Coronary artery (tissue), 2 donors: Measurements from ENCODE around the gene KIAA0040.

Experiments
- DNase-seq: peaks from one replicate; pipeline ENCODE4 v3.0.0-alpha.2; 2017; ENCODE audit warnings: low spot score
- H3K27ac ChIP-seq, 2 donors: fragments of 200-600 bp; sonication (generic); one replicate each; pipeline ENCODE4 v1.5.1; 2016 to 2019
- H3K4me3 ChIP-seq: fragments of 200-600 bp; sonication (generic); 2 replicates; pipeline ENCODE4 v1.5.1; 2016; ENCODE audit warnings: mild to moderate bottlenecking, moderate library complexity
- TF ChIP-seq, protein P1 (sequence below): fragments of 200-600 bp; sonication (generic); IDR thresholded peaks from one replicate; pipeline ENCODE4 v1.5.1; 2019; ENCODE audit warnings: antibody characterized with exemption

The KIAA0040 gene

DNA sequence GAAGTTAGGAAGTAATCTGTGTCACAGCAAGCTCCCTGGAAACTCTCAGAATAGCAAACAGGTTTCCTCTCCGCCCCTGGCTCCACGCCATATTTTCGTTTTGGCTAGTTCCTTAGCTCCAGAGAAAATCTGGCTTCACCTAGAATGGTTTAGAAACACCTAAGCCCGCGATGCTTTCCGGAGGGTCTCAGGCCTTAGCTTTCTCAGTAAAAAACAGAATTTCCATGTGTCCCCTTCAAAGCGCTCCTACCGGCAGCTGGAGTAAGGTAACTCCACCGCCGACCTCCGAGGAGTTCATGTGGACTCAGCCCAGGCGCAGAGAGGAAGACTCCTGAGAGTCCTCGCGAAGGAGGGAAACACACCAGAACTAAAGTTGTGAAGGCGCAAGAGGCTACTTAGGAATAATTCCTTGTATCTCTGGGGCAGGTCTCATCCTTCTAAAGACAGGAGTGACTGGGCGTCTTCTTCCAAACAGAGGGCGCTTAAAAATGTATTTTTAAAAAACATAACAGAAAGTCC is 406 bp downstream of the KIAA0040 start:
- no peak for DNase-seq
- TF ChIP-seq, protein P1, sequence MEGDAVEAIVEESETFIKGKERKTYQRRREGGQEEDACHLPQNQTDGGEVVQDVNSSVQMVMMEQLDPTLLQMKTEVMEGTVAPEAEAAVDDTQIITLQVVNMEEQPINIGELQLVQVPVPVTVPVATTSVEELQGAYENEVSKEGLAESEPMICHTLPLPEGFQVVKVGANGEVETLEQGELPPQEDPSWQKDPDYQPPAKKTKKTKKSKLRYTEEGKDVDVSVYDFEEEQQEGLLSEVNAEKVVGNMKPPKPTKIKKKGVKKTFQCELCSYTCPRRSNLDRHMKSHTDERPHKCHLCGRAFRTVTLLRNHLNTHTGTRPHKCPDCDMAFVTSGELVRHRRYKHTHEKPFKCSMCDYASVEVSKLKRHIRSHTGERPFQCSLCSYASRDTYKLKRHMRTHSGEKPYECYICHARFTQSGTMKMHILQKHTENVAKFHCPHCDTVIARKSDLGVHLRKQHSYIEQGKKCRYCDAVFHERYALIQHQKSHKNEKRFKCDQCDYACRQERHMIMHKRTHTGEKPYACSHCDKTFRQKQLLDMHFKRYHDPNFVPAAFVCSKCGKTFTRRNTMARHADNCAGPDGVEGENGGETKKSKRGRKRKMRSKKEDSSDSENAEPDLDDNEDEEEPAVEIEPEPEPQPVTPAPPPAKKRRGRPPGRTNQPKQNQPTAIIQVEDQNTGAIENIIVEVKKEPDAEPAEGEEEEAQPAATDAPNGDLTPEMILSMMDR = no peak

DNA sequence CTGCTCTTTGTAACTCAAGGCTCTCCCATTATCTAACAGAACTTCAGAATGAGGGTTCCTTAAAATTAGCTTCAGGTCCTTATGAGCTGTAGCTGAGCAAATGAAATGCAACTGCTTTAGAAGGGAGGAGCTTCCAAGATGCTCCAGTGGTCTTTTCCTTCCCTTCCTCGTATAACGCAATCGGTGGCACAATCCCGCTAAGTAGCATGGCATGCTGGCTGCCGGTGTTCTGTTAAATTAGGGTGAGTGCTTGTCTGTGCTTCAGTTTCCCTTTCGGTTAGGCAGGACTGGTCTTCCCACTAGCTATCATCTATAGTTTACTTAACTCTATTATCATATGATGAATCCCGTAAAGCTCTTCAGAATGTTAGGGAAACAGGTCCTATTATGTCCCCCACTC is 917 bp downstream of the KIAA0040 start:
- no peak for DNase-seq
- Histone ChIP-seq H3K27ac (peak overlapping the region; percentile 84 to 89), H3K4me3 (peak overlapping the region; percentile 70)
- TF ChIP-seq, protein P1 = no peak

More for the DNA sequence above, 406 bp downstream of the KIAA0040 start:
- Histone ChIP-seq H3K4me3 (peak overlapping the region; percentile 70), H3K27ac (peak overlapping the region; percentile 84 to 89)

DNA sequence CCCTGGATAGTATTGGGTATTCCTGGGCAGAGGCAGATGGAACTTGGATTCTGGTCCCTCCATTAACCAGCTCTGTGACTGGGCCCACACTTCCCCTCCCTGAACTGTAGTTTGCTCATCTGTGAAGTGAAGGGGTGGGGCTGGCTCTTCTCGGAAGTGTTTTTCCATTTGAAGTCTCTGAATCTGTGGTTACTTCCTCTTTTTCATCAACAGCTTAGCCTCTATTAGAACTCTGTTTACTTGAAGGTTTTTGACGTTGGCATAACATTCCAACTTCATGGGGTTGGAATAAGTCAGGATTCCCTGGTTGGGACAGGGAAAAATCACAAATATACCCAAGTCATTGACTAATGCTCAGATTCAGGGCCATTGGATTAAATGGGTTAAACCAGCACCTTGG is 3.6 kb downstream of the KIAA0040 start:
- TF ChIP-seq, protein P1 = no peak
- no peak for DNase-seq
- no peak overlapping the region for H3K4me3 ChIP-seq

DNA sequence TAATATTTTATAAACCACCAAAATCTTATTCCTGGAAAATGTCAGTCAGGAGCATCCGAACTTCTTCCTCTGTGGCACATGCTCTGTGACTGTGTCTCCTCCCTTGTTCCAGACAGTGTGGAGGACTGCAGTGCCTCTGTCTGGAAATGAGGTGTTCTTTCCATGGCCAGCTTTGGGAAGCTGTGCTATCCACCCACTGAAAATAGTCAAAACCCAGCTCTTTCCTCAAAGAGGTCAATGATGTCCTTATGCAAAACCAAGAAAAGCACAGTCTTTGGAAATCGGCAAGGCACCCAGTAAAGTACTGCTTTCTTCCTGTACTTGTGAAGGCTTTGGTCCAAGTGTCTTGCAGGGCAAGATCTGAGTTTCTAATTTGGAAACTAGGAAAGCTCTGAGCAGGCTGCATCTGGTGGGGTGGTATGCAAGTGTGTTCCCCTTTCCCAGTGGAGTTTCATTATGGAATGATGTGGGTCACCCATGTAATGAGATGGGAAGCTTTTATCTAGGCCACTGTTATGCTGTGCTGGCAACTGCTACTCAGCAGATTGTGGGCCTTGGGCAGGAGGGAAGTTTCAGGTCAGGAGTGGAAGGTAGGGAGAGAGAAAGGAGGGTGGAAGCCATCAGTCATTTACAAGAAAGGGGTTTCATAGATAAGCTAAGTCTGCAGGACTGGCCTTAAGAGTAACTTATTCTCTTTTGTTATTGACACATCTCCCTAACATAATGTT is 6.0 kb downstream of the KIAA0040 start:
- Histone ChIP-seq H3K27ac (no peak overlapping the region), H3K4me3 (no peak overlapping the region)
- DNase-seq = no peak
- TF ChIP-seq, protein P1 = no peak

More for the DNA sequence above, 3.6 kb downstream of the KIAA0040 start:
- peak overlapping the region in 1 of 2 donors; percentile 20 for H3K27ac ChIP-seq

DNA sequence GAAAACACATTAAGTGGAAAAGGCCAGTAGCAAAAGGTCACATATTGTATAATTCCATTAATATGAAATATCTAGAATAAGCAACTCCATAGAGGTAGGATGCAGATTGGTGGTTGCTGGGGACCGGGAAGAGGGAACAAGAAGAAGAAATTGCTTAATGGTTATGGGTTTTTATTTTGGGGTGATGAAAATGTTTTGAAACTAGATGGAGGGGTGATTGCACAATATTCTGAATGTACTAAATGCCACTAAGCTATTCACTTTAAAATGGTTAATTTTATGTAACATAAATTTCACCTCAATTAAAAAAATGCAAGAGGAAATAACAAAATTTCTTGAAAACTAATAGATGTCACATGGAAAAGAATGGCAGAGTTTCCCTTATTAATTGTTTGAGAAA is 6.7 kb downstream of the KIAA0040 start:
- Histone ChIP-seq H3K4me3 (no peak overlapping the region), H3K27ac (no peak overlapping the region)
- DNase-seq = no peak
- TF ChIP-seq, protein P1 = no peak

DNA sequence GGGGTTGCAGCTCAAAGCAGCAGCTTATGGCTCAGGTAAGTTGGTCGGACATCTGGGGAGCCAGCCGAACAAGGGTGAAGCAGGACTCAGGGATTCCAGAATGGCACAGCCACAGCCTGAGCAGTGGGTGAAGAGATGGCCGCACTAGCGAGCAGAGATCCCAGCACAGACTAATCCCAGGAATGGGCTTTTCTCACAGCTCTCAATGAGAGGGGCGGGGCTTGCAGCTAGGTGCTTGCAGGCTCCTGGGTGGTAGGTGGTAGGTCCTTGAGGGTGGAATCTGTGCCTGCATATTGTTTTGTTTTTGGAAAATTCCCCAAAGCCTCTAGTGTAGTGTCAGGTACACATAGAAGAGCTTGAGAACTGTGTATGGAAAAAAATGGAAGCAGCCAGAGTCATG is 9.0 kb downstream of the KIAA0040 start:
- no peak overlapping the region for H3K4me3 ChIP-seq
- no peak for DNase-seq

More for the DNA sequence above, 9.0 kb downstream of the KIAA0040 start:
- TF ChIP-seq, protein P1 = no peak
- H3K27ac ChIP-seq = no peak overlapping the region
